Gastroesophageal sphincter (tissue), 3 donors: ENCODE data around the gene CLK3.

ENCODE experiments used
- CTCF ChIP-seq, 4 experiments: fragments of 200-600 bp in 2 of 4; fragments of 450-650 bp in 2 of 4; sonication (generic) in 1 of 4; IDR thresholded peaks; one replicate each; pipeline ENCODE4 v1.5.1; 2017 to 2019; ENCODE audit warnings: antibody characterized with exemption in 4 of 4, mild to moderate bottlenecking in 2 of 4, moderate library complexity in 2 of 4
- POLR2AphosphoS5 ChIP-seq: sonication (generic); formaldehyde crosslinking; IDR thresholded peaks from one replicate; pipeline ENCODE4 v1.6.1; 2017; ENCODE audit warnings: antibody characterized with exemption

- TF ChIP-seq POLR2AphosphoS5 (no peak), CTCF (IDR thresholded peaks at IDR 0.05) (no peak)
Measured at GRCh38 chr15:74624020-74624602, 8.5 kb downstream of the CLK3 start.
